Mucosa of descending colon (tissue), 3 donors: ENCODE data around the gene RELN. TPM values are rescaled to one million over a fixed set of nuclear protein-coding genes. Genes with fewer than 3 reads are reported as not detected.

ENCODE experiments used
- ATAC-seq: fragments of 200-7000 bp; cut with Tn5 transposase; one replicate; pipeline ENCODE4 v1.9.1; 2020; ENCODE audit warnings: mild to moderate bottlenecking, moderate library complexity
- DNase-seq, 3 donors: peaks; one replicate each; pipeline ENCODE4 v3.0.0-alpha.2; 2020
- H3K36me3 ChIP-seq: fragments of 200-600 bp; one replicate; pipeline ENCODE4 v1.8.0; 2021; ENCODE audit warnings: low read depth, mild to moderate bottlenecking
- H3K4me1 ChIP-seq: fragments of 200-600 bp; one replicate; pipeline ENCODE4 v1.8.0; 2021; ENCODE audit warnings: low read depth, mild to moderate bottlenecking
- H3K4me3 ChIP-seq: fragments of 200-600 bp; one replicate; pipeline ENCODE4 v1.8.0; 2021; ENCODE audit warnings: mild to moderate bottlenecking
- H3K9me3 ChIP-seq: fragments of 200-600 bp; one replicate; pipeline ENCODE4 v1.8.0; 2021; ENCODE audit warnings: mild to moderate bottlenecking
- CTCF ChIP-seq: fragments of 200-600 bp; IDR thresholded peaks from one replicate; pipeline ENCODE4 v1.8.0; 2022; ENCODE audit warnings: antibody characterized with exemption, mild to moderate bottlenecking
- intact Hi-C, 2 donors: fragments of 100-400 bp; cut with DNase I in 1 of 2; cut with micrococcal nuclease in 1 of 2; formaldehyde crosslinking; loops; one replicate each; pipeline versions ENCODE4 v1.11.0 to v1.11.1; 2022; cut with DNase I, micrococcal nuclease
- total RNA-seq, 3 donors: library from RNA; stranded (reverse); fragmentation: NEBNext Ultra II Directional in 2 of 3; extraction: Animal tissue kit (Norgen Biotek cat#: 25700) in 2 of 3; gene quantifications; one replicate each; pipeline versions ENCODE4 v1.2.1 to v1.2.4, GENCODE V29; 2021 to 2023
- donor health status: DM: no; HTN: no; CAD: no; lungs with moderate emphysema.
- donor health status: DM: no; HTN: no; CAD: no.
- donor health status: DM: no; HTN: yes; CAD: no.

The RELN gene
- total RNA-seq, 3 donors from 2014 or later: 1.1 to 4.4 (median 2.4) TPM

DNA sequence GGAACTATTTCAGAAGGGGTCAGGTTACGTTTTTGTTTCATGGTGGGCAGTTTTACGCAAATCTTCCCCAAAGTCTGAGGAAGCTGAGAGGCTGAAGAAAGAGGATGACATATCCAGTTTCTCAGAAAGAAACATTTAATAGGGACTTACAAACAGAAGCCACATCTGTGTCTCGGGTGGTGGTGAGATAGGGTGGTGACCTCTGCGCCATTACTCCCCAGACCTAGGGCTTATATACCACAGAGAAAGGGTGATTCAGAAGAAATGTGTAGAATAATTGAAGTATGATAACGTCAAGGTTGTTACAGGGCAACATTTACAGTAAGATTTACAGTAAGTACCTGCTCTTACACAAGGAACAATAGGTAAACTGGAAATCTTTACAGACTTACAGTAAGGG, 43.0 kb upstream of the RELN start:
- H3K4me1 ChIP-seq: no peaks in the 10 kb centered on the region
- intact Hi-C loops: no loop called here
- H3K9me3 ChIP-seq: no peaks in the 10 kb centered on the region
- H3K36me3 ChIP-seq: no peaks in the 10 kb centered on the region
- TF ChIP-seq CTCF: no peak
- no peak for DNase-seq
- ATAC-seq: no peak
- H3K4me3 ChIP-seq: no peak overlapping the region

GRCh38 chr7:104029765-104030164, 40.3 kb upstream of the RELN start:
- no peak for ATAC-seq
- Histone ChIP-seq H3K36me3 (no peaks in the 10 kb centered on the region), H3K4me3 (no peak overlapping the region), H3K9me3 (no peaks in the 10 kb centered on the region), H3K4me1 (no peaks in the 10 kb centered on the region)
- intact Hi-C loops: no loop called here
- no peak for TF ChIP-seq CTCF
- no peak for DNase-seq

DNA sequence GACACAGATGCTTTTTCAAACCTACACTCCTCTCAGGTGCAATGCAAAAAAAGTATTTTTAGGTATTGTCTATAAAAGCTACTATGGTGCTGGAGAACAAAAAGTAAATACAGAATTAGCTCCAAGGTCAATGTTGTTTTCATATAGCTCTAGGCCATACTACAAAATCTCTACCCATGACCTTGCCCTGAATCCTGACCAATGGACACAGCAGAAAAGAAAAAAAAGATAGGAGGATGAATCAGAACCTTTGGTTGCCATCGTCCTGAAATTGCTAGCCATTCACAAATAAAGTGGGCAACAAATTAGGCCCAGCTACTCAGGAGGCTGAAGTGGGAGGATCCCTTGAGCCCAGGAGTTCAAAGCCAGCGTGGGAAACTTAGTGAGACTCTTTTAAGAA, 35.2 kb upstream of the RELN start:
- DNase-seq (no peak), ATAC-seq (no peak)
- Histone ChIP-seq H3K9me3 (no peaks in the 10 kb centered on the region), H3K36me3 (no peaks in the 10 kb centered on the region), H3K4me3 (no peak overlapping the region), H3K4me1 (no peaks in the 10 kb centered on the region)
- intact Hi-C loops: no loop called here
- no peak for TF ChIP-seq CTCF

- H3K9me3 ChIP-seq: no peaks in the 10 kb centered on the region
- DNase-seq (no peak), ATAC-seq (no peak)
- intact Hi-C loops: no loop called here
- no peak for TF ChIP-seq CTCF
- H3K36me3 ChIP-seq: no peaks in the 10 kb centered on the region
- no peak overlapping the region for H3K4me3 ChIP-seq
- H3K4me1 ChIP-seq: no peaks in the 10 kb centered on the region
These were observed 33.6 kb upstream of the RELN start for GRCh38 chr7:104023100-104023499.

DNA sequence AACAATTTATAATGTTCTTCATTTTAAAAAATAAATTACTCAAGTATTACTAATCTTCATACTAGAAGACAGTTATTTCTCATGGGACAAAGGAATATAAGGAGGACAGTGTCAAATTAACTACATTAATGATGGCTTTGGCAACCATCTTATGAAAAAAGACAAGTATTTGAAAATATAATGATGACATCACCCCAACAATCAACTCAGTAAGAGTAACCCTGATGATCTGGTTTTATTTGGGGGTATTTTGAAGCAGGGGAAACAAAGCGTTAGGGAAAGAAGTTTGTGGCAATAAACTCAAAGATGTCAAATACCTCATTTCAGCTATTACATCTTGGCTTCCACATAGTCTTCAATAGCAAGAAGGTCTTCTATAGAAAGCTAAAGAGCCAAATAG, 29.0 kb upstream of the RELN start:
- DNase-seq: no peak
- Histone ChIP-seq H3K9me3 (no peaks in the 10 kb centered on the region), H3K4me1 (no peaks in the 10 kb centered on the region), H3K36me3 (no peaks in the 10 kb centered on the region), H3K4me3 (no peak overlapping the region)
- ATAC-seq: no peak
- intact Hi-C loops: no loop called here
- no peak for TF ChIP-seq CTCF

DNA sequence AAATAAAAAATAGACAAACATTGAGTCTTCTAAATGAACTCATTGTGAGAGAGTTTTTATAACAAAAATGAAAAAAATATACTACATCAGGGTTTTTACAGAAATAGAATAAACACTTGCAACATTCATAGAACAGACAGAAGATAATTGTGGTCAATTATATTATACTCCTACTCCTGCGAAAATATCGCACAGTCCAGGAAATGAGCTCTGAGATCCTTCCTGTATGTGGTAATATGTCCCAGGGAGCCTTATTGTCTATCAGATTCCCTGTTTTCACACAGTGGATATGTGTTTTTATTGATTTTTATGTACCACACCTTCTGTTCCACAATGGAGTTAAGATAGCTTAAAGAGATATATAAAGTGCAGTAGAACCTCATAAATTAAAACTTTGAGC, 27.5 kb upstream of the RELN start:
- no peaks in the 10 kb centered on the region for H3K4me1 ChIP-seq
- intact Hi-C loops: no loop called here
- TF ChIP-seq CTCF: no peak
- DNase-seq (no peak), ATAC-seq (no peak)
- H3K9me3 ChIP-seq: no peaks in the 10 kb centered on the region
- no peaks in the 10 kb centered on the region for H3K36me3 ChIP-seq
- H3K4me3 ChIP-seq: no peak overlapping the region
